Stomach (tissue), 4 donors: ENCODE measurements around the gene CAMKK2.

Experiments used
- CTCF ChIP-seq, 7 experiments: fragments of 450-650 bp in 4 of 7; fragments of 200-600 bp in 3 of 7; sonication (generic) in 3 of 7; IDR thresholded peaks; one replicate each; pipeline ENCODE4 v1.5.1; 2016 to 2019; ENCODE audit warnings: antibody characterized with exemption in 7 of 7, control low read depth in 2 of 7, mild to moderate bottlenecking in 1 of 7
- EP300 ChIP-seq: sonication (generic); formaldehyde crosslinking; IDR thresholded peaks from one replicate; pipeline ENCODE4 v1.6.1; 2017; ENCODE audit warnings: antibody characterized with exemption

- TF ChIP-seq CTCF (IDR thresholded peaks at IDR 0.05) (no peak), EP300 (no peak)
These were observed 69.2 kb downstream of the CAMKK2 start for GRCh38 chr12:121227294-121227693.
